ENCODE measurements around the gene PLPP6.

- TF ChIP-seq CTCF (IDR thresholded peaks at IDR 0.05) (no peak), POLR2AphosphoS5 (IDR thresholded peaks at IDR 0.05; ENCODE audit: low read depth, low read length) (no peak)
Observed at GRCh38 chr9:4666042-4666699, 4.1 kb downstream of the PLPP6 start, which contains the start of gene SPATA6L.
